AG09309 (cell line): ENCODE results near the gene HP1BP3.

Experiments
- DNase-seq: peaks from one replicate; pipeline ENCODE4 v3.0.0-alpha.2; 2010; ENCODE audit warnings: low read depth
- H3K4me3 ChIP-seq: 2 replicates; pipeline ENCODE4 v1.5.1; 2011; ENCODE audit warnings: mild to moderate bottlenecking, low read depth, low read length, moderate library complexity; ENCODE audit not compliant: control insufficient read depth
- TF ChIP-seq, protein P1 (sequence below): IDR thresholded peaks from 2 replicates; pipeline ENCODE4 v1.5.1; 2011; ENCODE audit warnings: mild to moderate bottlenecking, low read depth, low read length, inconsistent platforms; ENCODE audit not compliant: insufficient read depth, control insufficient read depth; ENCODE audit errors: missing control alignments

Gene HP1BP3

DNA sequence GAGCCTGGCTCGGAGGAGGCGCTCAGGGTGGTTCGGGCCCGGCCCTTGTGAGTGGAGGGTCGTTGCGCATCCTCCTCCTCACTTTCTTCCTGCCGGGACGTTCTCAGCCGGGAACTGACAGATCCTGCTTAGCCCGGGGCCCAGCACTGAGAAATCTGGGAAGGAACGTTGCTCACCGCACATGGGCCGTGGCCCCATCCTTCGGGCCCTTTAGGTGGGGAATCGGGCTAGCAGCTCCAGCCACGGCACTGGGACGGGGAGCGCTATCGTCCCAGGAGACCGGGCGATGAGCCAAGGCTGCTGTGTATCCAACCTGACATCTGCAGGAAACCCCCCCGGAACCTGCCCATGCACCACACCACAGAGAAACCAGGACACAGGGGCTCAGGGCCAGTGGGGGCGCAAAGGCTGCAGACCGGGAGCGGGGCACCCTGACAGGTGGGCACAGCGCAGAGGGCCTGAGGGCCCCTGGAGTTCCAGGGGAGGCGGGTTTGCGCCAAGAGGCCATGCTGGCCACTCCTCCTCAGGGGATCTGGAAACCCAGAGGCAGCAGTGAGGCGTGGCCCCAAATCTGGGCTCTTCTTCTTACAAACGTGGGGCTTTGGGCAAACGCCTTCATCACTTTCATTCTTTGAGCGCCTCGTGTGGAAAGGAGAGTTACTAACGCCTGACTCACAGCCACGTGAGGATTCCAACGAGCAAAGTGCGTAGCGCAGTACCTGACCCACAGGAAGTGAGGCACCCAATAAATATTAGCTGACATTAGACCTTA, 54.3 kb downstream of the HP1BP3 start, which contains the start of gene SH2D5:
TSS of gene SH2D5 (minus strand) at position 116 of the 772 bp plus-strand sequence. CDS start 4,659 bp downstream, outside the sequence.
- TF ChIP-seq, protein P1, sequence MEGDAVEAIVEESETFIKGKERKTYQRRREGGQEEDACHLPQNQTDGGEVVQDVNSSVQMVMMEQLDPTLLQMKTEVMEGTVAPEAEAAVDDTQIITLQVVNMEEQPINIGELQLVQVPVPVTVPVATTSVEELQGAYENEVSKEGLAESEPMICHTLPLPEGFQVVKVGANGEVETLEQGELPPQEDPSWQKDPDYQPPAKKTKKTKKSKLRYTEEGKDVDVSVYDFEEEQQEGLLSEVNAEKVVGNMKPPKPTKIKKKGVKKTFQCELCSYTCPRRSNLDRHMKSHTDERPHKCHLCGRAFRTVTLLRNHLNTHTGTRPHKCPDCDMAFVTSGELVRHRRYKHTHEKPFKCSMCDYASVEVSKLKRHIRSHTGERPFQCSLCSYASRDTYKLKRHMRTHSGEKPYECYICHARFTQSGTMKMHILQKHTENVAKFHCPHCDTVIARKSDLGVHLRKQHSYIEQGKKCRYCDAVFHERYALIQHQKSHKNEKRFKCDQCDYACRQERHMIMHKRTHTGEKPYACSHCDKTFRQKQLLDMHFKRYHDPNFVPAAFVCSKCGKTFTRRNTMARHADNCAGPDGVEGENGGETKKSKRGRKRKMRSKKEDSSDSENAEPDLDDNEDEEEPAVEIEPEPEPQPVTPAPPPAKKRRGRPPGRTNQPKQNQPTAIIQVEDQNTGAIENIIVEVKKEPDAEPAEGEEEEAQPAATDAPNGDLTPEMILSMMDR, result peak; percentile 17
- peak within 1 kb of the TSS; percentile 61 for H3K4me3 ChIP-seq
- DNase-seq, result peak; percentile 83

DNA sequence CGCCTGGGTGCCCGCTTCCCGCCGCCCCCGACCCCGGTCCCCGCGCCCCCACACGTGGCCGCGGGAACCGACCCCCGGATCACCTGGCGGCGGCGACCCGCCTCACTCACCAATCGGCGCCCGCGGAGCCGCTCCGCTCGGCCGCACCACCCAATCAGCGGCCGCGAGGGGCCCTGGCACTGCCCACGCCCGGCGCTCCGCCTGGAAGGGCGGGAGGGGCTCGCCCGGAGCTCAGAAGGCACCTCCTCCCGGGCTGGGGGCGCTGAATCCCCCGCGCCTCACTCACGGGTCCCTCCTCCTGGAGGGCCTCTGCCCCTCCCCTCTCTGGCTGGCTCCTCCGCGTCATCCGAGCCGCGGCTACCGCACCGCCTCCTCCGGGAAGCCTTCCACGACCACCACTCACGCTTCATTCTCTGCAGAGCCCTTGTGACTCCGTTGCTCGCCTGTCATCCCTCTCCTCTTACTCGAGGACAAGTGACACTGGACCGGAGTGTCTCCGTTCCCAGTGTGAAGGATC, 55.0 kb downstream of the HP1BP3 start:
- peak overlapping the region; percentile 61 for H3K4me3 ChIP-seq
- no peak for DNase-seq
- TF ChIP-seq, protein P1, result no peak

DNA sequence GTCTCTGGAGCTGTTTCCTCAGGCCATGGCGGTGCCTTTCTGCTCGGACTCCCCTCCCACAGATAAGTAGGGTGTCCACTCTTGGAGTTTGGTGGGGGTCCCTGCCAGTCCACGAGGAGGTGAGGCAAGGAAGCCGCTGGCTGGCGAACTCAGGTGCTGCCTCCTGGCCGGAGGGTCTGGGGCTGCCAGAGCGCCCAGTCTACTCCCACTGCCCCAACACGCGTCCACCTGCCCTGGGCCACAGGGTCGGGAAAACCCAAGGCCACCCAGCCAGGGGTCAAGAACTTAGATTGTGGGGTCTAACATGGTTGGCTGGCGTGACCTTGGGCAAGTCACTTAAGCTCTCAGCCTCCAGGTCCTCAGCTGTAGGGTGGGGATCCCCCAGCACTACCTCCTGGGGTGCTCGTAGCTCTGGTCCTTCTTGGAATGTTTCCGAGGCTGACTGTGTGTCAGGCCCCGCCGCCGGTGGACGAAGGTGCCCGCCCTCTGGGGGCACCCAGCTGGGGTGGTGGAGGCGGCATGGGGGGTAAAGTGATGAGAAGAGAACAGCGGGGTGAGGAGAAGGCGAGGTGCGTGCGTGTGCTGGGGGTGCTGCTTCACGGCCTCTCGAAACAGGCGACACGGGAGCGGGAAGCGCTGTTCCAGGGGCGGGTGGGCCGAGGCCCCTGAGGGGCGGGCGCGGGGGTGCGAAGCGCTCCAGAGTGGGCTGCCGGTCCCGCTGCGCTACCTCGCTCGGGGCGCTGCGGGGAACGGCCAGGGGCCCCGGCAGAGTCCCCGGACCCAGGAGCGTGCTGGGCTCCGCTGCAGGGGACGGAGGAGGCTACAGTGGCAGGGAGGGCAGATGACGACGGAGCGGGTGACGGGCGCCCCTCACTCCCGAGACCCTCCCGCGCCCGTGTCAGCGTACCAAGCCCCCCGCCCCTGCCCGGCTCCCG, 55.8 kb downstream of the HP1BP3 start:
- DNase-seq, result no peak
- H3K4me3 ChIP-seq, result peak overlapping the region; percentile 61
- TF ChIP-seq, protein P1, result no peak

DNA sequence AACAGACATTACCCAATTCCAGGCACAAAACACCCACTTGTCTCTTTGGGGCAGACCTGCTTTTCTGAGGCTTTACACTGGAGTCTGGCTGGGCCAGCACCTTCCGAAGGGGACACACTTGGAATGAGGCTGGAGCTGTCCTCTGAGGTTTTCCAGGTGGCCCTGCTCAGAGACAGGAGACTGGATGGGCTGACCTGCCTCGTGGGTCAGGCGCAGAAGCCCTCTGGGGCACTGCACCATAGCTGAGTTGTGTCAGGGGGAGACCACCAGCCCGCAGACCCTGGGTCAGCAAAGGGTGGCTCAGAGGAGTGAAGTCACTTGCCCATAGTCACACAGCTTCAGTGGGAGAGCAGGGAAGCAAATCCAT, 56.4 kb downstream of the HP1BP3 start:
- no peak for DNase-seq
- TF ChIP-seq, protein P1, result no peak

DNA sequence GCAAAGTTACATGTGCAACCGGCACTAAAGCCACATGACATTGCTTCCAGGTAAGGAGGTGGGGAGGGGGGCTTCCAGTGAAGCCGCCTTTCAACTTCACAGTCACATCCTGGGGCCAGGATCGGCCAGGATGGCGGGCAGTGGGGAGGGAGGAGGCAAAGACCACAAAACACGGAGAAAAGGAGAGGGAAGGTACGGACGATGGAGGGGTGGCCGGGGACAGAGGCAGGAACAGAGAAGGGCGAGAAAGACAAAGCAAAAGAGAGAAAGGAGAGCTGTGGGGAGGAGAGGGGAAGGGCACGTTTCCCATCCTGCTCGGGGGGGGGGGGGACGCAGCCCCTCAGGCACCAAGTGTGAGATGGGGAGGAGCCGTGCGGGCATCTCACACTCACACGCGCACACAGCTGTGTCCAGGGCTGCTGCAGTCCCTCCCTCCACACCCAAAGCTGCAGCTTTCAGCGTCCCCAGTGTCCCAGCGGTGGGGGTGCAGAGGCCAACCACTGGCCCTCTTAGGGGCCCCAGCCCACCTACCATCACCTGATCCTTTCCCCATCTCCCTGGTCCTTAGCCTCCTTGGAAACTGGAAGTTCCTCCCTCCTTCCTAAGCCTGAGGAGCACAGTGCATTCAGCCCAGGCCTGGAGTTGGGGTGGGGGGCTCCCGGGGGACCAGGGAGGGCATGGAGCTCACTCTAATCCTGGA, 57.0 kb downstream of the HP1BP3 start:
- H3K4me3 ChIP-seq, result no peak overlapping the region
- TF ChIP-seq, protein P1, result no peak
- no peak for DNase-seq

More for the DNA sequence above, 56.4 kb downstream of the HP1BP3 start:
- no peak overlapping the region for H3K4me3 ChIP-seq
